ENCODE results near the gene SPOP. TPM values are rescaled to one million over a fixed set of nuclear protein-coding genes. Genes with fewer than 3 reads are reported as not detected.

SPOP gene
- total and polyA plus RNA-seq, 3 experiments from 2014 or later: 74.8 to 101 (median 75.1) TPM

GRCh38 chr17:49670002-49670401 lies 7.9 kb downstream of the SPOP start:
- Histone ChIP-seq H3K36me3 (ENCODE audit: insufficient read depth, low read length) (no peaks in the 10 kb centered on the region), H3K9me3 (ENCODE audit: low read length) (no peaks in the 10 kb centered on the region), H3K27ac (ENCODE audit: low read depth, low read length) (no peak overlapping the region), H3K27me3 (ENCODE audit: insufficient read depth, low read length, poor library complexity, severe bottlenecking) (no peaks in the 10 kb centered on the region), H3K4me3 (ENCODE audit: low read length) (no peak overlapping the region), H3K4me1 (ENCODE audit: insufficient read depth, low read length) (peaks cover 26% of the 10 kb centered on the region)
- Mint-ChIP-seq H3K27me3 (no peaks in the 10 kb centered on the region), H3K4me3 (peak overlapping the region in 1 of 7 donors; percentile 3), H3K4me1 (peaks cover 47 to 70% (median 66%) of the 10 kb centered on the region in 3 donors), H3K9me3 (no peaks in the 10 kb centered on the region), H3K27ac (peak overlapping the region in 4 of 8 donors; percentile 15 to 26 (median 20)), H3K36me3 (peaks cover 0 to 51% (median 3%) of the 10 kb centered on the region in 3 donors)
- ChIA-PET CTCF (interaction anchor here (2.1 kb wide), 1 partner anchor 100 kb away, joined by 6 read pairs; no protein-coding TSS in a partner anchor), POLR2A (no interaction called here)
- DNase-seq: no peak

DNA sequence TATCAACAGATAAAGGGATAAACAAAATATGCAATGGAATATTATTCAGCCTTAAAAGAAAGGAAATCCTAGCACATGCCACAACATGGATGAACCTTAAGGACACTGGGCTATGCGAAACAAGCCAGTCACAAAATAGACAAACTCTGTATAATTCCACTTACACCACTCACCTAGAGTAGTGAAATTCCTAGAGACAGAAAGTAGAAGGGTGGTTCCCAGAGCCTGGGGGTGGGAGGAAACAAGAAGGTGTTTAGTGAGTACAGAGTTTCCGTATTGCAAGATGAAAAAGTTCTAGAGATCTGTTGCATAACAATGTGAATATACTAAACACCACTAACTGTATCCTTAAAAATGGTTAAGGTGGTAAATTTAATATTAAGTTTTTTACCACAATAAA lies 10.0 kb downstream of the SPOP start:
- Mint-ChIP-seq H3K27ac (peak overlapping the region in 1 of 8 donors; percentile 54), H3K9me3 (no peaks in the 10 kb centered on the region), H3K4me3 (no peak overlapping the region), H3K36me3 (peaks cover 0 to 55% (median 7%) of the 10 kb centered on the region in 3 donors), H3K4me1 (peaks cover 45 to 70% (median 63%) of the 10 kb centered on the region in 3 donors), H3K27me3 (no peaks in the 10 kb centered on the region)
- DNase-seq: no peak
- no peaks in the 10 kb centered on the region for H3K27me3 ChIP-seq (ENCODE audit: insufficient read depth, low read length, poor library complexity, severe bottlenecking)
- no peak overlapping the region for H3K4me3 ChIP-seq (ENCODE audit: low read length)
- CTCF ChIA-PET: no interaction called here
- H3K27ac ChIP-seq (ENCODE audit: low read depth, low read length): no peak overlapping the region
- H3K4me1 ChIP-seq (ENCODE audit: insufficient read depth, low read length): peaks cover 20% of the 10 kb centered on the region
- POLR2A ChIA-PET: no interaction called here
- no peaks in the 10 kb centered on the region for H3K36me3 ChIP-seq (ENCODE audit: insufficient read depth, low read length)
- no peaks in the 10 kb centered on the region for H3K9me3 ChIP-seq (ENCODE audit: low read length)

GRCh38 chr17:49664706-49665211 lies 13.1 kb downstream of the SPOP start:
- Mint-ChIP-seq H3K27ac (no peak overlapping the region), H3K4me3 (no peak overlapping the region), H3K4me1 (peaks cover 45 to 66% (median 65%) of the 10 kb centered on the region in 3 donors), H3K27me3 (no peaks in the 10 kb centered on the region), H3K36me3 (peaks cover 0 to 50% (median 5%) of the 10 kb centered on the region in 3 donors), H3K9me3 (no peaks in the 10 kb centered on the region)
- H3K4me1 ChIP-seq (ENCODE audit: insufficient read depth, low read length): peaks cover 11% of the 10 kb centered on the region
- H3K9me3 ChIP-seq (ENCODE audit: low read length): no peaks in the 10 kb centered on the region
- no peak for DNase-seq
- H3K27ac ChIP-seq (ENCODE audit: low read depth, low read length): no peak overlapping the region
- no peak overlapping the region for H3K4me3 ChIP-seq (ENCODE audit: low read length)
- no peaks in the 10 kb centered on the region for H3K36me3 ChIP-seq (ENCODE audit: insufficient read depth, low read length)
- H3K27me3 ChIP-seq (ENCODE audit: insufficient read depth, low read length, poor library complexity, severe bottlenecking): no peaks in the 10 kb centered on the region
- ChIA-PET POLR2A (no interaction called here), CTCF (no interaction called here)

GRCh38 chr17:49659661-49660382 lies 18.1 kb downstream of the SPOP start:
- Mint-ChIP-seq H3K27me3 (no peaks in the 10 kb centered on the region), H3K9me3 (no peaks in the 10 kb centered on the region), H3K4me3 (peak overlapping the region in 1 of 7 donors; percentile 2), H3K36me3 (peaks cover 0 to 52% (median 7%) of the 10 kb centered on the region in 3 donors), H3K4me1 (peaks cover 50 to 70% (median 68%) of the 10 kb centered on the region in 3 donors), H3K27ac (peak overlapping the region in 5 of 8 donors; percentile 24 to 85 (median 41))
- POLR2A ChIA-PET: no interaction called here
- Histone ChIP-seq H3K27me3 (ENCODE audit: insufficient read depth, low read length, poor library complexity, severe bottlenecking) (no peaks in the 10 kb centered on the region), H3K4me3 (ENCODE audit: low read length) (no peak overlapping the region), H3K27ac (ENCODE audit: low read depth, low read length) (no peak overlapping the region), H3K9me3 (ENCODE audit: low read length) (no peaks in the 10 kb centered on the region), H3K36me3 (ENCODE audit: insufficient read depth, low read length) (no peaks in the 10 kb centered on the region), H3K4me1 (ENCODE audit: insufficient read depth, low read length) (peaks cover 18% of the 10 kb centered on the region)
- CTCF ChIA-PET: no interaction called here
- no peak for DNase-seq

DNA sequence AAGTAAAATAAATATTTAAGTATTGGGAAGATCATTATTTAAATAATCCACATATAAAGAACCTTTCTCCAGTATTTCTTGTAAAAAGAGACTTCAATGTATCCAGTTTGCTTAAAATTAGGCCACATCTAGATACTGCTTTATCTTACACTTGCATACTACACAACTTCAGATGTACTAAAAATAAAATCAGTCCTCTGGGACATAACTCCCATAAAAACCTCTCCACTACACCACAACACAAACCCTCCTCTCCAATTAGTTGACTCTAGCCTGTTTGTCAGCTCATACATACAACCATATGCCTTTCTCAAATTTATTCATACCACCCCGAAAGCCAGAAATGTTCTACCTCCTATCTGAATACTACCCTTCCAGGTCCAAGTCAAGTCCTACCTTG lies 21.6 kb downstream of the SPOP start:
- peak overlapping the region in 1 of 8 donors; percentile 2 for H3K27ac Mint-ChIP-seq
- H3K27me3 Mint-ChIP-seq: no peaks in the 10 kb centered on the region
- ChIA-PET POLR2A (no interaction called here), CTCF (interaction anchor here (1.4 kb wide), 1 partner anchor 10 kb away, joined by 3 read pairs; no protein-coding TSS in a partner anchor)
- no peak for DNase-seq
- H3K4me3 ChIP-seq (ENCODE audit: low read length): no peak overlapping the region
- no peak overlapping the region for H3K27ac ChIP-seq (ENCODE audit: low read depth, low read length)
- H3K4me1 Mint-ChIP-seq: peaks cover 52 to 73% (median 73%) of the 10 kb centered on the region in 3 donors
- peaks cover 0 to 35% (median 5%) of the 10 kb centered on the region in 3 donors for H3K36me3 Mint-ChIP-seq
- peaks cover 14% of the 10 kb centered on the region for H3K4me1 ChIP-seq (ENCODE audit: insufficient read depth, low read length)
- no peaks in the 10 kb centered on the region for H3K36me3 ChIP-seq (ENCODE audit: insufficient read depth, low read length)
- no peaks in the 10 kb centered on the region for H3K9me3 Mint-ChIP-seq
- no peak overlapping the region for H3K4me3 Mint-ChIP-seq
- H3K27me3 ChIP-seq (ENCODE audit: insufficient read depth, low read length, poor library complexity, severe bottlenecking): no peaks in the 10 kb centered on the region
- H3K9me3 ChIP-seq (ENCODE audit: low read length): no peaks in the 10 kb centered on the region

DNA sequence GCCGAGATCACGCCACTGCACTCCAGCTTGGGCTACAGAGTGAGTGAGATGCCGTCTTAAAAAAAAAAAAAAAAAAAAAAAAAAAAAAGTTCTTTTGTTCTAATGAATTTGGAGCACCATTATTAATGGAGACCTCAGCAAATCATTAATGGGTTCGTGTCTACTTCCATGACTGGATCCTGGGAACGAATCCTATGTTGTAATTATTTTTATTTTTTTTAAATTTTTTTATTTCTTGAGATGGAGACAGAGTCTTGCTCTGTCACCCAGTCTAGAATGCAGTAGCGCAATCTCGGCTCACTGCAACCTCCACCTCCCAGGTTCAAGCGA lies 30.7 kb downstream of the SPOP start:
- DNase-seq: no peak
- Mint-ChIP-seq H3K4me3 (no peak overlapping the region), H3K27me3 (no peaks in the 10 kb centered on the region), H3K9me3 (no peaks in the 10 kb centered on the region), H3K27ac (no peak overlapping the region), H3K4me1 (peaks cover 42 to 66% (median 65%) of the 10 kb centered on the region in 3 donors), H3K36me3 (peaks cover 0 to 20% (median 1%) of the 10 kb centered on the region in 3 donors)
- Histone ChIP-seq H3K9me3 (ENCODE audit: low read length) (no peaks in the 10 kb centered on the region), H3K36me3 (ENCODE audit: insufficient read depth, low read length) (no peaks in the 10 kb centered on the region), H3K27ac (ENCODE audit: low read depth, low read length) (no peak overlapping the region), H3K27me3 (ENCODE audit: insufficient read depth, low read length, poor library complexity, severe bottlenecking) (no peaks in the 10 kb centered on the region), H3K4me1 (ENCODE audit: insufficient read depth, low read length) (peaks cover 14% of the 10 kb centered on the region), H3K4me3 (ENCODE audit: low read length) (no peak overlapping the region)
- POLR2A ChIA-PET: interaction anchor here (0.7 kb wide), 1 partner anchor 94 kb away, joined by 8 read pairs; no protein-coding TSS in a partner anchor
- CTCF ChIA-PET: interaction anchor here (1.1 to 1.2 kb wide), 2 partner anchors 10 to 49 kb away, joined by 3 read pairs; no protein-coding TSS in a partner anchor

- CTCF ChIA-PET: interaction anchor here (1.1 kb wide), 2 partner anchors 10 to 14 kb away, joined by 3 read pairs; no protein-coding TSS in a partner anchor
- H3K4me1 ChIP-seq (ENCODE audit: insufficient read depth, low read length): peaks cover 14% of the 10 kb centered on the region
- peaks cover 40 to 63% (median 62%) of the 10 kb centered on the region in 3 donors for H3K4me1 Mint-ChIP-seq
- no peak for DNase-seq
- H3K27me3 ChIP-seq (ENCODE audit: insufficient read depth, low read length, poor library complexity, severe bottlenecking): no peaks in the 10 kb centered on the region
- no peaks in the 10 kb centered on the region for H3K9me3 Mint-ChIP-seq
- H3K27me3 Mint-ChIP-seq: no peaks in the 10 kb centered on the region
- peaks cover 0 to 20% (median 1%) of the 10 kb centered on the region in 3 donors for H3K36me3 Mint-ChIP-seq
- no peaks in the 10 kb centered on the region for H3K36me3 ChIP-seq (ENCODE audit: insufficient read depth, low read length)
- POLR2A ChIA-PET: no interaction called here
- no peaks in the 10 kb centered on the region for H3K9me3 ChIP-seq (ENCODE audit: low read length)
- peak overlapping the region in 1 of 7 donors; percentile 36 for H3K4me3 Mint-ChIP-seq
- peak overlapping the region in 3 of 8 donors; percentile 4 to 79 (median 58) for H3K27ac Mint-ChIP-seq
- H3K4me3 ChIP-seq (ENCODE audit: low read length): no peak overlapping the region
- no peak overlapping the region for H3K27ac ChIP-seq (ENCODE audit: low read depth, low read length)
Measured at GRCh38 chr17:49646391-49647255, 31.3 kb downstream of the SPOP start.
